Left ventricle myocardium inferior (tissue), 1 donor: ENCODE data around the gene MVK. TPM values are rescaled to one million over a fixed set of nuclear protein-coding genes. Genes with fewer than 3 reads are reported as not detected.

Experiments used
- DNase-seq: peaks from one replicate; pipeline ENCODE4 v3.0.0-alpha.2; 2020
- H3K27ac ChIP-seq: fragments of 200-600 bp; replicated peaks from 2 replicates; pipeline ENCODE4 v1.8.0; 2021
- H3K27me3 ChIP-seq: fragments of 200-600 bp; 2 replicates; pipeline ENCODE4 v1.8.0; 2021; ENCODE audit warnings: low read depth
- H3K36me3 ChIP-seq: fragments of 200-600 bp; 2 replicates; pipeline ENCODE4 v1.8.0; 2021
- H3K4me1 ChIP-seq: fragments of 200-600 bp; 2 replicates; pipeline ENCODE4 v1.8.0; 2021
- H3K4me3 ChIP-seq: fragments of 200-600 bp; 2 replicates; pipeline ENCODE4 v1.8.0; 2021; ENCODE audit warnings: mild to moderate bottlenecking, moderate library complexity
- H3K9me3 ChIP-seq: fragments of 200-600 bp; replicated peaks from 2 replicates; pipeline ENCODE4 v1.8.0; 2021
- CTCF ChIP-seq: fragments of 200-600 bp; IDR thresholded peaks from 2 replicates; pipeline ENCODE4 v1.8.0; 2021; ENCODE audit warnings: antibody characterized with exemption, mild to moderate bottlenecking, borderline replicate concordance
- intact Hi-C: fragments of 100-400 bp; cut with micrococcal nuclease; formaldehyde crosslinking; loops from one replicate; pipeline ENCODE4 v1.11.0; 2022
- total RNA-seq: library from RNA; stranded (reverse); fragmentation: NEBNext Ultra II Directional; extraction: Animal tissue kit (Norgen Biotek cat#: 25700); gene quantifications from one replicate; pipeline ENCODE4 v1.2.1, GENCODE V29; 2021
- donor health status: DM: no; HTN: yes; CAD: no; lungs with severe emphysema.

The MVK gene
- total RNA-seq, 1 donor from 2014 or later: 8.4 TPM

- Histone ChIP-seq H3K4me3 (no peak overlapping the region), H3K27ac (peak overlapping the region; percentile 30), H3K9me3 (no peaks in the 10 kb centered on the region), H3K4me1 (peaks cover 19% of the 10 kb centered on the region), H3K36me3 (peaks cover 19% of the 10 kb centered on the region), H3K27me3 (no peaks in the 10 kb centered on the region)
- peak; percentile 87 for DNase-seq
- peak; percentile 97 for TF ChIP-seq CTCF
- intact Hi-C loops: no loop called here
These were observed 24.3 kb downstream of the MVK start for GRCh38 chr12:109597795-109598427.

GRCh38 chr12:109598428-109598854, 24.8 kb downstream of the MVK start:
- H3K27me3 ChIP-seq: no peaks in the 10 kb centered on the region
- intact Hi-C loops: no loop called here
- H3K4me3 ChIP-seq: no peak overlapping the region
- H3K27ac ChIP-seq: no peak overlapping the region
- no peaks in the 10 kb centered on the region for H3K9me3 ChIP-seq
- no peak for DNase-seq
- peaks cover 19% of the 10 kb centered on the region for H3K36me3 ChIP-seq
- H3K4me1 ChIP-seq: peaks cover 14% of the 10 kb centered on the region
- TF ChIP-seq CTCF: no peak

GRCh38 chr12:109599087-109599486, 25.5 kb downstream of the MVK start:
- Histone ChIP-seq H3K4me3 (no peak overlapping the region), H3K4me1 (peaks cover 14% of the 10 kb centered on the region), H3K27ac (no peak overlapping the region), H3K36me3 (peaks cover 19% of the 10 kb centered on the region), H3K27me3 (no peaks in the 10 kb centered on the region), H3K9me3 (no peaks in the 10 kb centered on the region)
- DNase-seq: no peak
- TF ChIP-seq CTCF: no peak
- intact Hi-C loops: no loop called here

- peaks cover 14% of the 10 kb centered on the region for H3K4me1 ChIP-seq
- TF ChIP-seq CTCF: no peak
- intact Hi-C loops: no loop called here
- H3K4me3 ChIP-seq: no peak overlapping the region
- no peak for DNase-seq
- H3K27me3 ChIP-seq: no peaks in the 10 kb centered on the region
- no peak overlapping the region for H3K27ac ChIP-seq
- peaks cover 8% of the 10 kb centered on the region for H3K36me3 ChIP-seq
- no peaks in the 10 kb centered on the region for H3K9me3 ChIP-seq
These were observed 26.9 kb downstream of the MVK start for GRCh38 chr12:109600481-109600880.

- H3K9me3 ChIP-seq: no peaks in the 10 kb centered on the region
- no peak overlapping the region for H3K4me3 ChIP-seq
- DNase-seq: no peak
- no peaks in the 10 kb centered on the region for H3K27me3 ChIP-seq
- H3K4me1 ChIP-seq: peaks cover 14% of the 10 kb centered on the region
- intact Hi-C loops: no loop called here
- no peak for TF ChIP-seq CTCF
- H3K36me3 ChIP-seq: peaks cover 7% of the 10 kb centered on the region
- no peak overlapping the region for H3K27ac ChIP-seq
These were observed 27.4 kb downstream of the MVK start for GRCh38 chr12:109600995-109601394.
